Colon (tissue), 2 donors: Measurements from ENCODE around the gene DTD2.
A peak's percentile ranks its signal among the peaks of the same experiment; 100 is the strongest.
"Not testable (repeated sequence)": the region's sequence is repeated elsewhere in the genome, so short reads cannot be mapped to it uniquely, and the experiment has no call there.

ENCODE experiments used
- FAIRE-seq: peaks from 2 replicates; lab custom pipeline; 2012; peaks lifted over from hg19 to GRCh38; lab: Jason Lieb, UNC
- donor health status: control.
- donor health status: control.

DTD2 gene

GRCh38 chr14:31456841-31457664 lies at the start of gene DTD2:
Gene DTD2, minus strand, starts transcription at chr14:31457506. Its CDS starts 113 bp downstream, at chr14:31457393.
- peak; percentile 93 for FAIRE-seq

- no peak for FAIRE-seq
Observed at GRCh38 chr14:31505411-31505810, 48.1 kb upstream of the DTD2 start.

GRCh38 chr14:31501870-31502269 lies 44.6 kb upstream of the DTD2 start:
- no peak for FAIRE-seq

- FAIRE-seq: no peak
Observed at GRCh38 chr14:31492759-31493498, 35.6 kb upstream of the DTD2 start.

GRCh38 chr14:31489691-31490090 lies 32.4 kb upstream of the DTD2 start:
- no peak for FAIRE-seq

GRCh38 chr14:31487886-31488285 lies 30.6 kb upstream of the DTD2 start, which contains the start of gene GPR33:
Gene GPR33, minus strand, starts transcription at chr14:31488039. Its CDS starts 4,074 bp downstream, at chr14:31483965.
- FAIRE-seq: no peak

GRCh38 chr14:31486764-31487163 lies 29.5 kb upstream of the DTD2 start:
- no peak for FAIRE-seq

GRCh38 chr14:31484754-31485153 lies 27.4 kb upstream of the DTD2 start:
- no peak for FAIRE-seq

- FAIRE-seq: no peak
Observed at GRCh38 chr14:31480156-31480555, 22.9 kb upstream of the DTD2 start.

- FAIRE-seq: no peak
Observed at GRCh38 chr14:31479027-31479426, 21.7 kb upstream of the DTD2 start.

- FAIRE-seq: no peak
Observed at GRCh38 chr14:31477248-31477647, 19.9 kb upstream of the DTD2 start.

- no peak for FAIRE-seq
Observed at GRCh38 chr14:31476131-31476866, 19.0 kb upstream of the DTD2 start.

- no peak for FAIRE-seq
Observed at GRCh38 chr14:31466554-31466953, 9.2 kb upstream of the DTD2 start.

GRCh38 chr14:31465111-31465510 lies 7.8 kb upstream of the DTD2 start:
- no peak for FAIRE-seq

GRCh38 chr14:31462450-31462849 lies 5.1 kb upstream of the DTD2 start:
- not testable (repeated sequence) for FAIRE-seq

GRCh38 chr14:31461545-31461944 lies 4.2 kb upstream of the DTD2 start:
- FAIRE-seq: no peak

GRCh38 chr14:31457665-31458659 lies 656 bp upstream of the DTD2 start:
- FAIRE-seq: no peak

GRCh38 chr14:31449971-31450610 lies 7.2 kb downstream of the DTD2 start:
- FAIRE-seq: no peak

- no peak for FAIRE-seq
Observed at GRCh38 chr14:31449136-31449535, 8.2 kb downstream of the DTD2 start.

- no peak for FAIRE-seq
Observed at GRCh38 chr14:31445703-31446102, 11.6 kb downstream of the DTD2 start.

- FAIRE-seq: no peak
Observed at GRCh38 chr14:31442284-31442683, 15.0 kb downstream of the DTD2 start.
